ENCODE results near the gene ARFGAP3.

ARFGAP3 gene

GRCh38 chr22:42904050-42904449 lies 47.0 kb upstream of the ARFGAP3 start:
- DNase-seq = no peak
- H3F3A ChIP-seq (ENCODE audit: insufficient read depth, low read length) = no peaks in the 10 kb centered on the region
- TF ChIP-seq EZH2 (optimal IDR thresholded peaks at IDR 0.05; ENCODE audit: low read depth, low read length) (no peak), EZH2phosphoT487 (IDR thresholded peaks at IDR 0.05; ENCODE audit: low read length) (no peak), CTCF (IDR thresholded peaks at IDR 0.05; ENCODE audit: low read length) (no peak)
- no peak overlapping the region for H3K27ac ChIP-seq (ENCODE audit: low read length)
- no peak overlapping the region for H3K4me2 ChIP-seq (ENCODE audit: low read depth, low read length)
- H3K4me3 ChIP-seq (ENCODE audit: low read length) = no peak overlapping the region
- no peaks in the 10 kb centered on the region for H3K9me3 ChIP-seq (replicated peaks; ENCODE audit: insufficient read depth, low read length)
- no peaks in the 10 kb centered on the region for H3K9me2 ChIP-seq (replicated peaks; ENCODE audit: insufficient read depth, low read length)
- H3K27me3 ChIP-seq (replicated peaks; ENCODE audit: insufficient read depth, low read length) = no peaks in the 10 kb centered on the region
- H3K4me1 ChIP-seq (ENCODE audit: low read length) = no peaks in the 10 kb centered on the region
- H3K79me2 ChIP-seq (ENCODE audit: low read length) = no peaks in the 10 kb centered on the region
- H4K20me1 ChIP-seq (ENCODE audit: insufficient read depth, low read length) = no peaks in the 10 kb centered on the region
- no peaks in the 10 kb centered on the region for H3K36me3 ChIP-seq (replicated peaks; ENCODE audit: insufficient read depth, low read length)
- H2AFZ ChIP-seq (ENCODE audit: low read length) = no peak overlapping the region
- no peak overlapping the region for H3K9ac ChIP-seq (ENCODE audit: low read length)

- TF ChIP-seq CTCF (IDR thresholded peaks at IDR 0.05; ENCODE audit: low read length) = no peak
- H3F3A ChIP-seq (ENCODE audit: insufficient read depth, low read length) = no peaks in the 10 kb centered on the region
- no peak for DNase-seq
- no peak overlapping the region for H2AFZ ChIP-seq (ENCODE audit: low read length)
- H3K36me3 ChIP-seq (replicated peaks; ENCODE audit: insufficient read depth, low read length) = no peaks in the 10 kb centered on the region
- no peaks in the 10 kb centered on the region for H3K79me2 ChIP-seq (ENCODE audit: low read length)
- no peaks in the 10 kb centered on the region for H4K20me1 ChIP-seq (ENCODE audit: insufficient read depth, low read length)
- no peaks in the 10 kb centered on the region for H3K9me2 ChIP-seq (replicated peaks; ENCODE audit: insufficient read depth, low read length)
- H3K27me3 ChIP-seq (replicated peaks; ENCODE audit: insufficient read depth, low read length) = no peaks in the 10 kb centered on the region
- H3K27ac ChIP-seq (ENCODE audit: low read length) = no peak overlapping the region
- no peak overlapping the region for H3K9ac ChIP-seq (ENCODE audit: low read length)
- no peak overlapping the region for H3K4me3 ChIP-seq (ENCODE audit: low read length)
- H3K9me3 ChIP-seq (replicated peaks; ENCODE audit: insufficient read depth, low read length) = no peaks in the 10 kb centered on the region
- H3K4me1 ChIP-seq (ENCODE audit: low read length) = no peaks in the 10 kb centered on the region
- H3K4me2 ChIP-seq (ENCODE audit: low read depth, low read length) = no peak overlapping the region
These were observed 45.9 kb upstream of the ARFGAP3 start for GRCh38 chr22:42902875-42903510.

GRCh38 chr22:42901790-42902508 lies 44.9 kb upstream of the ARFGAP3 start:
- Histone ChIP-seq H3K4me1 (ENCODE audit: low read length) (no peaks in the 10 kb centered on the region), H4K20me1 (ENCODE audit: insufficient read depth, low read length) (no peaks in the 10 kb centered on the region), H3K9me2 (replicated peaks; ENCODE audit: insufficient read depth, low read length) (no peaks in the 10 kb centered on the region), H3K9ac (ENCODE audit: low read length) (no peak overlapping the region), H3F3A (ENCODE audit: insufficient read depth, low read length) (no peaks in the 10 kb centered on the region), H3K27me3 (replicated peaks; ENCODE audit: insufficient read depth, low read length) (no peaks in the 10 kb centered on the region), H3K4me3 (ENCODE audit: low read length) (no peak overlapping the region), H3K36me3 (replicated peaks; ENCODE audit: insufficient read depth, low read length) (no peaks in the 10 kb centered on the region), H3K9me3 (replicated peaks; ENCODE audit: insufficient read depth, low read length) (no peaks in the 10 kb centered on the region), H2AFZ (ENCODE audit: low read length) (no peak overlapping the region), H3K4me2 (ENCODE audit: low read depth, low read length) (no peak overlapping the region), H3K27ac (ENCODE audit: low read length) (no peak overlapping the region), H3K79me2 (ENCODE audit: low read length) (no peaks in the 10 kb centered on the region)
- TF ChIP-seq CTCF (IDR thresholded peaks at IDR 0.05; ENCODE audit: low read length) = peak; percentile 38
- TF ChIP-seq EZH2 (optimal IDR thresholded peaks at IDR 0.05; ENCODE audit: low read depth, low read length) = no peak
- no peak for DNase-seq

Data from MM.1S (cell line).